Measurements from ENCODE around the gene SLC14A1. TPM values are rescaled to one million over a fixed set of nuclear protein-coding genes. Genes with fewer than 3 reads are reported as not detected.

The SLC14A1 gene
- total and polyA plus RNA-seq, 10 of the 15 experiments (the other 5 are each of a cell fraction or from before 2014, with no cell fraction given), result 0.06 to 0.67 (median 0.10) TPM; not detected in 2

GRCh38 chr18:45775743-45776142, 51.8 kb downstream of the SLC14A1 start (continued):
- TF ChIP-seq PKNOX1 (IDR thresholded peaks at IDR 0.05), result no peak
- TF ChIP-seq, protein P1, sequence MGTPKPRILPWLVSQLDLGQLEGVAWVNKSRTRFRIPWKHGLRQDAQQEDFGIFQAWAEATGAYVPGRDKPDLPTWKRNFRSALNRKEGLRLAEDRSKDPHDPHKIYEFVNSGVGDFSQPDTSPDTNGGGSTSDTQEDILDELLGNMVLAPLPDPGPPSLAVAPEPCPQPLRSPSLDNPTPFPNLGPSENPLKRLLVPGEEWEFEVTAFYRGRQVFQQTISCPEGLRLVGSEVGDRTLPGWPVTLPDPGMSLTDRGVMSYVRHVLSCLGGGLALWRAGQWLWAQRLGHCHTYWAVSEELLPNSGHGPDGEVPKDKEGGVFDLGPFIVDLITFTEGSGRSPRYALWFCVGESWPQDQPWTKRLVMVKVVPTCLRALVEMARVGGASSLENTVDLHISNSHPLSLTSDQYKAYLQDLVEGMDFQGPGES (IDR thresholded peaks at IDR 0.05), result no peak
- TF ChIP-seq HDGF (IDR thresholded peaks at IDR 0.05), result no peak
- TF ChIP-seq RBBP5 (conservative IDR thresholded peaks at IDR 0.05), result no peak
- TF ChIP-seq NR2C2 (IDR thresholded peaks at IDR 0.05; ENCODE audit: borderline replicate concordance, control insufficient read depth, insufficient read length, low read depth), result no peak
- no peak for TF ChIP-seq BHLHE40 (IDR thresholded peaks at IDR 0.05; ENCODE audit: borderline replicate concordance in 1 of 2, low read depth in 2 of 2, low read length in 1 of 2)
- TF ChIP-seq EZH2 (IDR thresholded peaks at IDR 0.05; ENCODE audit: borderline replicate concordance, control insufficient read depth, low read depth, low read length), result no peak

- no peaks in the 10 kb centered on the region; the same call in 2 of the 3 replicates for H3K9me3 ChIP-seq (replicated peaks; ENCODE audit: control insufficient read depth, insufficient read depth, low read length)
- RAD21 ChIA-PET (ENCODE audit: unreplicated experiment), result no interaction called here
- H4K20me1 ChIP-seq (ENCODE audit: control insufficient read depth, insufficient read depth), result no peaks in the 10 kb centered on the region
- H3K36me3 ChIP-seq (ENCODE audit: control insufficient read depth in 2 of 2, insufficient read depth in 2 of 2, low read length in 1 of 2), result no peaks in the 10 kb centered on the region
- intact Hi-C loops (cut with micrococcal nuclease; ENCODE audit: unreplicated experiment), result no loop called here
- no peak overlapping the region for H3K27ac ChIP-seq (ENCODE audit: control insufficient read depth, insufficient read depth)
- SMC1A ChIA-PET (ENCODE audit: uncharacterized antibody, unreplicated experiment), result interaction anchor here (1.3 kb wide), 1 partner anchor 53 kb away, joined by 3 read pairs; no protein-coding TSS in a partner anchor
- in situ Hi-C loops (cut with MboI), result no loop called here
- FAIRE-seq (no peak), ATAC-seq (no peak), DNase-seq (ENCODE audit: low read depth, low spot score) (no peak)
- WGBS (ENCODE audit: insufficient coverage, insufficient replicate concordance, low lambda C conversion rate, missing lambda C conversion rate), result 36% methylated on average over 1 of the region's 1 CpG
- peaks cover 4% of the 10 kb centered on the region; the same call in 1 of the 2 replicates for H3K4me1 ChIP-seq (ENCODE audit: control insufficient read depth, insufficient read depth, low read length)
- H2AFZ ChIP-seq (ENCODE audit: control insufficient read depth, low read depth, low read length), result no peak overlapping the region
- H3K27me3 ChIP-seq (replicated peaks in 1 of 2; ENCODE audit: control insufficient read depth in 2 of 2, insufficient read depth in 2 of 2, low read length in 1 of 2), result no peaks in the 10 kb centered on the region
- H3K79me2 ChIP-seq (ENCODE audit: control insufficient read depth, insufficient read depth, low read length), result no peaks in the 10 kb centered on the region
- POLR2A ChIA-PET, result no interaction called here
- CTCF ChIA-PET, result interaction anchor here (1.0 to 1.2 kb wide), 2 partner anchors 9 to 103 kb away, joined by 3 read pairs; no protein-coding TSS in a partner anchor
- H3K4me3 ChIP-seq, result no peak overlapping the region
- H3K4me2 ChIP-seq (ENCODE audit: control insufficient read depth, insufficient read depth), result no peak overlapping the region
- no peak overlapping the region for H3K9ac ChIP-seq (ENCODE audit: control insufficient read depth, insufficient read depth, low read length)
- no TSS peak for BruUV-seq (replicated peaks)
- TF ChIP-seq SUPT20H (IDR thresholded peaks at IDR 0.05; ENCODE audit: borderline replicate concordance, control insufficient read depth, low read depth, low read length) (no peak), CREB1 (IDR thresholded peaks at IDR 0.05; ENCODE audit: low read depth) (no peak), USF1 (IDR thresholded peaks at IDR 0.05; ENCODE audit: borderline replicate concordance, extremely low read length, insufficient read depth, low read depth, low read length) (no peak), CBX5 (IDR thresholded peaks at IDR 0.05; ENCODE audit: low read depth) (no peak), RUNX3 (IDR thresholded peaks at IDR 0.05; ENCODE audit: low read length) (no peak), SIN3A (IDR thresholded peaks at IDR 0.05; ENCODE audit: low read depth, low read length) (no peak), NFYA (IDR thresholded peaks at IDR 0.05; ENCODE audit: borderline replicate concordance, low read depth, low read length) (no peak), SREBF2 (IDR thresholded peaks at IDR 0.05; ENCODE audit: low read length) (no peak), PML (IDR thresholded peaks at IDR 0.05; ENCODE audit: low read length) (no peak), FOXK2 (IDR thresholded peaks at IDR 0.05) (no peak), SPI1 (IDR thresholded peaks at IDR 0.05; ENCODE audit: borderline replicate concordance, insufficient read depth, low read depth, low read length) (no peak), PKNOX1 (IDR thresholded peaks at IDR 0.05) (no peak), EED (IDR thresholded peaks at IDR 0.05; ENCODE audit: low read depth) (no peak), CEBPB (IDR thresholded peaks at IDR 0.05; ENCODE audit: borderline replicate concordance in 1 of 2, low read depth in 2 of 2, low read length in 2 of 2) (no peak)
Observed at GRCh38 chr18:45777393-45777792, 53.4 kb downstream of the SLC14A1 start.
